Gastroesophageal sphincter (tissue), 4 donors: Measurements from ENCODE around the gene FRMD3. TPM values are rescaled to one million over a fixed set of nuclear protein-coding genes. Genes with fewer than 3 reads are reported as not detected.

Experiments
- ATAC-seq: fragments of 150-250 bp; one replicate; pipeline ENCODE4 v1.9.1; 2016; ENCODE audit warnings: mild to moderate bottlenecking, moderate library complexity
- H3K27ac ChIP-seq, 4 donors: fragments of 200-600 bp; sonication (generic) in 3 of 4; 1 replicate in 3 of 4; 2 replicates in 1 of 4; pipeline ENCODE4 v1.5.1; 2016 to 2019
- H3K27me3 ChIP-seq: fragments of 200-600 bp; sonication (generic); one replicate; pipeline ENCODE4 v1.5.1; 2019
- H3K36me3 ChIP-seq, 2 donors: fragments of 200-600 bp; sonication (generic); one replicate each; pipeline ENCODE4 v1.5.1; 2019; ENCODE audit warnings: control low read depth in 1 of 2
- H3K4me1 ChIP-seq, 3 donors: fragments of 200-600 bp; sonication (generic); 1 replicate in 2 of 3; 2 replicates in 1 of 3; pipeline ENCODE4 v1.5.1; 2016 to 2019; ENCODE audit warnings: control low read depth in 2 of 3
- H3K4me3 ChIP-seq, 2 donors: fragments of 200-600 bp; sonication (generic); one replicate each; pipeline ENCODE4 v1.5.1; 2019; ENCODE audit warnings: mild to moderate bottlenecking in 1 of 2, moderate library complexity in 1 of 2
- H3K9me3 ChIP-seq, 3 donors: fragments of 200-600 bp; sonication (generic); one replicate each; pipeline ENCODE4 v1.5.1; 2017 to 2019; ENCODE audit warnings: control low read depth in 2 of 3
- EP300 ChIP-seq: sonication (generic); formaldehyde crosslinking; IDR thresholded peaks from one replicate; pipeline ENCODE4 v1.6.1; 2017; ENCODE audit warnings: antibody characterized with exemption, mild to moderate bottlenecking
- POLR2A ChIP-seq, 2 donors: fragments of 450-650 bp; IDR thresholded peaks; one replicate each; pipeline ENCODE4 v1.6.1; 2017; ENCODE audit warnings: antibody characterized with exemption in 2 of 2, mild to moderate bottlenecking in 2 of 2, moderate library complexity in 1 of 2
- POLR2AphosphoS5 ChIP-seq: sonication (generic); formaldehyde crosslinking; IDR thresholded peaks from one replicate; pipeline ENCODE4 v1.6.1; 2017; ENCODE audit warnings: antibody characterized with exemption
- WGBS, 2 donors: methylation state at CpG; one replicate each; pipeline ENCODE4 v1.1.5; 2018; ENCODE audit warnings: low coverage in 1 of 2; 5-methylcytosine and 5-hydroxymethylcytosine counted together
- total RNA-seq, 4 donors: library from RNA; depleted of rRNA; stranded (reverse); fragments of >200 nt; gene quantifications; one replicate each; pipeline ENCODE4 v1.1.0, GENCODE V29; 2016
- TF ChIP-seq, protein P1 (sequence below), 4 experiments: fragments of 200-600 bp in 2 of 4; fragments of 450-650 bp in 2 of 4; sonication (generic) in 1 of 4; IDR thresholded peaks; one replicate each; pipeline ENCODE4 v1.5.1; 2017 to 2019; ENCODE audit warnings: antibody characterized with exemption in 4 of 4, mild to moderate bottlenecking in 2 of 4, moderate library complexity in 2 of 4

Gene FRMD3
- total RNA-seq, 4 donors from 2014 or later = 6.8 to 15.1 (median 11.3) TPM

GRCh38 chr9:83457005-83457404 is 81.2 kb downstream of the FRMD3 start:
- TF ChIP-seq EP300 = no peak
- TF ChIP-seq POLR2A (IDR thresholded peaks at IDR 0.05) = no peak
- no peak for TF ChIP-seq POLR2AphosphoS5
- TF ChIP-seq, protein P1, sequence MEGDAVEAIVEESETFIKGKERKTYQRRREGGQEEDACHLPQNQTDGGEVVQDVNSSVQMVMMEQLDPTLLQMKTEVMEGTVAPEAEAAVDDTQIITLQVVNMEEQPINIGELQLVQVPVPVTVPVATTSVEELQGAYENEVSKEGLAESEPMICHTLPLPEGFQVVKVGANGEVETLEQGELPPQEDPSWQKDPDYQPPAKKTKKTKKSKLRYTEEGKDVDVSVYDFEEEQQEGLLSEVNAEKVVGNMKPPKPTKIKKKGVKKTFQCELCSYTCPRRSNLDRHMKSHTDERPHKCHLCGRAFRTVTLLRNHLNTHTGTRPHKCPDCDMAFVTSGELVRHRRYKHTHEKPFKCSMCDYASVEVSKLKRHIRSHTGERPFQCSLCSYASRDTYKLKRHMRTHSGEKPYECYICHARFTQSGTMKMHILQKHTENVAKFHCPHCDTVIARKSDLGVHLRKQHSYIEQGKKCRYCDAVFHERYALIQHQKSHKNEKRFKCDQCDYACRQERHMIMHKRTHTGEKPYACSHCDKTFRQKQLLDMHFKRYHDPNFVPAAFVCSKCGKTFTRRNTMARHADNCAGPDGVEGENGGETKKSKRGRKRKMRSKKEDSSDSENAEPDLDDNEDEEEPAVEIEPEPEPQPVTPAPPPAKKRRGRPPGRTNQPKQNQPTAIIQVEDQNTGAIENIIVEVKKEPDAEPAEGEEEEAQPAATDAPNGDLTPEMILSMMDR (IDR thresholded peaks at IDR 0.05) = no peak
- no peaks in the 10 kb centered on the region for H3K27me3 ChIP-seq
- H3K27ac ChIP-seq = no peak overlapping the region
- H3K9me3 ChIP-seq = peaks cover 0 to 6% (median 0%) of the 10 kb centered on the region in 3 donors
- H3K4me1 ChIP-seq = no peaks in the 10 kb centered on the region
- no peak for ATAC-seq
- no peak overlapping the region for H3K4me3 ChIP-seq
- WGBS, 2 donors = 79 to 96% methylated on average over 3 of the region's 3 CpGs
- no peaks in the 10 kb centered on the region for H3K36me3 ChIP-seq

GRCh38 chr9:83456226-83456625 is 82.0 kb downstream of the FRMD3 start:
- TF ChIP-seq POLR2AphosphoS5 = no peak
- no peak for ATAC-seq
- peaks cover 0 to 5% (median 0%) of the 10 kb centered on the region in 3 donors for H3K9me3 ChIP-seq
- no peak overlapping the region for H3K4me3 ChIP-seq
- no peaks in the 10 kb centered on the region for H3K4me1 ChIP-seq
- 90 to 93% methylated on average over 2 of the region's 2 CpGs for WGBS, 2 donors
- H3K36me3 ChIP-seq = no peaks in the 10 kb centered on the region
- no peaks in the 10 kb centered on the region for H3K27me3 ChIP-seq
- H3K27ac ChIP-seq = no peak overlapping the region

DNA sequence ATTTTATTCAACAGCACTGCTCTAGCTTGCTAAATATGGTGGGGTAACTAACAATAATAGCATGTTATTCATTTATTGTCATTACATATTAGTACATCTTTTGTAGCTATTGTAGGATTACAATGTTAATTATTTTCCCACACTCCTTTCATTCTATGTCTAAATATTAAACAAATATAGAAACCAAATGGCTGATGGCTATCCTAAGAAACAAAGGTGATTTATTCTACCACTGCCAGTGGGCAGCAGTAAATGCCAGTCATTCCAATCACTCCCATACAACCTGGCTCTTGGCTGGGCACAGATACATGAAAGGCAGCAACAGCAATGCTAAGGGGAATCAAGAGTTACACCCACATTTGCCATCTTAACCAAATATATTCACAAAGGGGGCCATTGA is 84.1 kb downstream of the FRMD3 start:
- ATAC-seq = no peak
- H3K4me1 ChIP-seq = no peaks in the 10 kb centered on the region
- no peak overlapping the region for H3K4me3 ChIP-seq
- no peaks in the 10 kb centered on the region for H3K36me3 ChIP-seq
- no peak overlapping the region for H3K27ac ChIP-seq
- no peak for TF ChIP-seq POLR2A (IDR thresholded peaks at IDR 0.05)
- H3K27me3 ChIP-seq = no peaks in the 10 kb centered on the region
- no peaks in the 10 kb centered on the region for H3K9me3 ChIP-seq

DNA sequence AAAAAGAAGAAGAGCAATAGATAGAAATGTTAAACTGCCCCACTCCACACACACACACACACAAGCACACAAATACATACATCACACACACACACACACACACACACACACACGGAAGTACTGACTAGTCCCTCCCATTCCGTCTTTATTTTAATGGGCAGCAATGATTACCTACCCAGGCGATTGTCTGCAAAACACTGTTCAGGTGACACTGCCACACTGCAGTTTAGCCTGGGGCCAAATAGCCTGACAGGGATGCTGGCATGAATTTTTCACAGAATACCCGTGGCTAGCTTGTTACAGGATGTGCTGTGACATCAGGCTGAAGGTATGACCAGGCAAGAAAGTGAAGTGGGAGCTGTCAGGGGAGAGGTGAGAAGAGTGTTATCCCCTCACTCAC is 86.9 kb downstream of the FRMD3 start:
- H3K9me3 ChIP-seq = no peaks in the 10 kb centered on the region
- WGBS, 2 donors = 65 to 93% methylated on average over 3 to 4 of the region's 4 CpGs
- H3K36me3 ChIP-seq = no peaks in the 10 kb centered on the region
- ATAC-seq = no peak
- H3K4me3 ChIP-seq = no peak overlapping the region
- no peaks in the 10 kb centered on the region for H3K4me1 ChIP-seq
- no peaks in the 10 kb centered on the region for H3K27me3 ChIP-seq
- H3K27ac ChIP-seq = no peak overlapping the region
- TF ChIP-seq POLR2AphosphoS5 = no peak
- no peak for TF ChIP-seq EP300
- TF ChIP-seq POLR2A (IDR thresholded peaks at IDR 0.05) = no peak
- TF ChIP-seq, protein P1 (IDR thresholded peaks at IDR 0.05) = no peak

- Histone ChIP-seq H3K27ac (no peak overlapping the region), H3K4me3 (no peak overlapping the region), H3K4me1 (peaks cover 0 to 3% (median 0%) of the 10 kb centered on the region in 3 donors), H3K9me3 (no peaks in the 10 kb centered on the region), H3K36me3 (no peaks in the 10 kb centered on the region), H3K27me3 (no peaks in the 10 kb centered on the region)
- 67 to 74% methylated on average over 5 to 6 of the region's 6 CpGs for WGBS, 2 donors
- TF ChIP-seq POLR2AphosphoS5 (no peak), POLR2A (IDR thresholded peaks at IDR 0.05) (no peak), EP300 (no peak)
- TF ChIP-seq, protein P1 (IDR thresholded peaks at IDR 0.05) = no peak
- no peak for ATAC-seq
Measured at GRCh38 chr9:83449983-83450382, 88.2 kb downstream of the FRMD3 start.

GRCh38 chr9:83449166-83449565 is 89.0 kb downstream of the FRMD3 start:
- Histone ChIP-seq H3K36me3 (no peaks in the 10 kb centered on the region), H3K27me3 (no peaks in the 10 kb centered on the region), H3K4me1 (peaks cover 0 to 11% (median 0%) of the 10 kb centered on the region in 3 donors), H3K4me3 (no peak overlapping the region), H3K9me3 (no peaks in the 10 kb centered on the region), H3K27ac (peak overlapping the region in 3 of 4 donors; percentile 48 to 62 (median 53))
- peak; percentile 68 for ATAC-seq
- WGBS, 2 donors = 50 to 60% methylated on average over 3 to 5 of the region's 5 CpGs
- TF ChIP-seq POLR2AphosphoS5 (peak; percentile 59), EP300 (no peak)
- TF ChIP-seq, protein P1 (IDR thresholded peaks at IDR 0.05) = no peak
